Activated CD4-positive, CD25-positive, alpha-beta regulatory T cell treated with anti-CD3 and anti-CD28 coated beads, Interleukin-2, amount 50 U/mL, for 24 hours (primary cell): Measurements from ENCODE around the gene AAGAB.

Experiments
- ATAC-seq, 2 donors: fragments of 150-1000 bp; cut with Tn5 transposase; one replicate each; pipeline ENCODE4 v1.10.0; 2021; ENCODE audit warnings: mild to moderate bottlenecking in 1 of 2, moderate library complexity in 1 of 2

AAGAB gene

GRCh38 chr15:67186226-67186649 lies 68.2 kb downstream of the AAGAB start:
- ATAC-seq = no peak

GRCh38 chr15:67185621-67186225 lies 68.7 kb downstream of the AAGAB start:
- peak in 1 of 2 donors; percentile 17 for ATAC-seq

GRCh38 chr15:67185051-67185450 lies 69.4 kb downstream of the AAGAB start:
- ATAC-seq = no peak

- no peak for ATAC-seq
These were observed 70.1 kb downstream of the AAGAB start for GRCh38 chr15:67184208-67184925.

GRCh38 chr15:67183443-67184169 lies 70.9 kb downstream of the AAGAB start:
- ATAC-seq = no peak

- no peak for ATAC-seq
These were observed 73.2 kb downstream of the AAGAB start for GRCh38 chr15:67181221-67181639.

GRCh38 chr15:67180514-67181191 lies 73.8 kb downstream of the AAGAB start:
- no peak for ATAC-seq

GRCh38 chr15:67180035-67180434 lies 74.4 kb downstream of the AAGAB start:
- no peak for ATAC-seq

- ATAC-seq = no peak
These were observed 75.0 kb downstream of the AAGAB start for GRCh38 chr15:67179411-67179995.

- ATAC-seq = no peak
These were observed 75.8 kb downstream of the AAGAB start for GRCh38 chr15:67178569-67179210.

- no peak for ATAC-seq
These were observed 76.7 kb downstream of the AAGAB start for GRCh38 chr15:67177752-67178151.

- no peak for ATAC-seq
These were observed 78.1 kb downstream of the AAGAB start for GRCh38 chr15:67176195-67176971.

GRCh38 chr15:67175643-67176071 lies 78.8 kb downstream of the AAGAB start:
- ATAC-seq = peak; percentile 35 to 55

- ATAC-seq = peak; percentile 49 to 73
These were observed 79.4 kb downstream of the AAGAB start for GRCh38 chr15:67174864-67175573.

- ATAC-seq = no peak
These were observed 80.0 kb downstream of the AAGAB start for GRCh38 chr15:67174446-67174845.

- no peak for ATAC-seq
These were observed 80.7 kb downstream of the AAGAB start for GRCh38 chr15:67173786-67174185.

GRCh38 chr15:67173005-67173404 lies 81.5 kb downstream of the AAGAB start:
- no peak for ATAC-seq

GRCh38 chr15:67172172-67172571 lies 82.3 kb downstream of the AAGAB start:
- ATAC-seq = peak; percentile 56 to 66

GRCh38 chr15:67171471-67171870 lies 83.0 kb downstream of the AAGAB start:
- ATAC-seq = no peak

- ATAC-seq = no peak
These were observed 84.1 kb downstream of the AAGAB start for GRCh38 chr15:67170143-67170925.
